HepG2 (cell line): ENCODE results near the gene OTX1. TPM values are rescaled to one million over a fixed set of nuclear protein-coding genes. Genes with fewer than 3 reads are reported as not detected.

Source experiments
- ATAC-seq: fragments of 200-7000 bp; cut with Tn5 transposase; 3 replicates; pipeline ENCODE4 v1.9.1; 2020; ENCODE audit warnings: mild to moderate bottlenecking, moderate library complexity
- BruUV-seq: library from RNA; stranded (reverse); fragments of 400-500 nt; replicated peaks from 2 replicates; lab custom pipeline; 2021; lab: Mats Ljungman, UMichigan
- CTCF ChIA-PET: fragments of 300-600 bp; formaldehyde crosslinking; extraction: SDS; loops from one replicate; lab custom pipeline; 2021; ENCODE audit warnings: low total read pairs, inconsistent platforms, low intra/inter-chr PET ratio; lab: Yijun Ruan, JAX
- POLR2A ChIA-PET: fragments of 350-600 bp; sonication (Branson Sonifier 250); formaldehyde crosslinking; loops from one replicate; lab custom pipeline; 2020; ENCODE audit warnings: antibody characterized with exemption, inconsistent platforms; lab: Yijun Ruan, JAX
- DNase-seq: peaks from one replicate; pipeline ENCODE4 v3.0.0-alpha.2; 2015; ENCODE audit warnings: low spot score
- FAIRE-seq: peaks from 3 replicates; lab custom pipeline; 2011; peaks lifted over from hg19 to GRCh38; lab: Jason Lieb, UNC
- H2AFZ ChIP-seq: one replicate; pipeline ENCODE4 v1.6.1; 2011; ENCODE audit warnings: low read length, inconsistent platforms
- H3K27ac ChIP-seq: fragments of 300-600 bp; 3 replicates; pipeline ENCODE4 v1.8.0; 2011; ENCODE audit warnings: mixed run types, mild to moderate bottlenecking, mixed read lengths, low read length, inconsistent platforms; ENCODE audit not compliant: insufficient read depth; ENCODE audit errors: extremely low read length
- H3K27me3 ChIP-seq, 2 experiments: fragments of 200-600 bp in 1 of 2; 2 replicates in 1 of 2; 3 replicates in 1 of 2; pipeline versions ENCODE4 v1.6.0 to v1.8.0; 2011; ENCODE audit warnings: low read length in 2 of 2, mild to moderate bottlenecking in 2 of 2, moderate library complexity in 2 of 2, inconsistent platforms in 1 of 2; ENCODE audit not compliant: insufficient read depth in 2 of 2, control insufficient read depth in 1 of 2
- H3K36me3 ChIP-seq, 2 experiments: fragments of 200-600 bp in 1 of 2; replicated peaks in 1 of 2; 2 replicates in 1 of 2; 3 replicates in 1 of 2; pipeline versions ENCODE4 v1.5.1 to v1.8.0; 2011; ENCODE audit warnings: low read length in 2 of 2, inconsistent platforms in 1 of 2; ENCODE audit not compliant: insufficient read depth in 2 of 2, control insufficient read depth in 1 of 2
- H3K4me1 ChIP-seq: 2 replicates; pipeline ENCODE4 v1.5.1; 2012; ENCODE audit warnings: low read length, inconsistent platforms; ENCODE audit not compliant: insufficient read depth
- H3K4me2 ChIP-seq: 2 replicates; pipeline ENCODE4 v1.6.0; 2011; ENCODE audit warnings: low read depth, low read length, inconsistent platforms
- H3K4me3 ChIP-seq, 3 experiments: fragments of 200-600 bp in 1 of 3; sonication (generic), shearing (Covaris generic) in 1 of 3; replicated peaks in 1 of 3; 2 replicates each; pipeline ENCODE4 v1.5.1; 2011 to 2016; ENCODE audit warnings: low read length in 3 of 3, inconsistent platforms in 2 of 3, low read depth in 2 of 3, mild to moderate bottlenecking in 2 of 3, control low read depth in 1 of 3, mixed read lengths in 1 of 3; ENCODE audit not compliant: insufficient read depth in 1 of 3
- H3K79me2 ChIP-seq: one replicate; pipeline ENCODE4 v1.6.1; 2011; ENCODE audit warnings: low read length, inconsistent platforms; ENCODE audit not compliant: insufficient read depth
- H3K9ac ChIP-seq: 2 replicates; pipeline ENCODE4 v1.6.0; 2011; ENCODE audit warnings: mild to moderate bottlenecking, low read depth, low read length, inconsistent platforms; ENCODE audit not compliant: insufficient read depth
- H3K9me3 ChIP-seq: 2 replicates; pipeline ENCODE4 v1.5.1; 2012; ENCODE audit warnings: mild to moderate bottlenecking, low read length
- H4K20me1 ChIP-seq: 2 replicates; pipeline ENCODE4 v1.6.0; 2011; ENCODE audit warnings: inconsistent platforms, mild to moderate bottlenecking, low read length, moderate library complexity; ENCODE audit not compliant: insufficient read depth
- AHR ChIP-seq: IDR thresholded peaks from 2 replicates; pipeline ENCODE4 v1.6.1; 2018; ENCODE audit warnings: missing genetic modification reagents, missing compliant biosample characterization
- ATF7 ChIP-seq, 2 experiments: fragments of 450-650 bp in 1 of 2; sonication (generic) in 1 of 2; formaldehyde crosslinking in 1 of 2; IDR thresholded peaks; 2 replicates each; pipeline versions ENCODE4 v1.4.0 to v1.6.1; 2016 to 2020; ENCODE audit warnings: antibody characterized with exemption in 1 of 2, mild to moderate bottlenecking in 1 of 2, missing genetic modification reagents in 1 of 2
- DNMT3B ChIP-seq: conservative IDR thresholded peaks from 2 replicates; pipeline ENCODE4 v1.6.1; 2016; ENCODE audit warnings: missing biosample characterization, control low read depth
- KLF15 ChIP-seq: sonication (generic); formaldehyde crosslinking; IDR thresholded peaks from 2 replicates; pipeline ENCODE4 v1.8.1; 2023; ENCODE audit warnings: borderline replicate concordance, mild to moderate bottlenecking, inconsistent platforms, missing genetic modification reagents, mixed read lengths
- THAP11 ChIP-seq: IDR thresholded peaks from 2 replicates; pipeline ENCODE4 v1.6.1; 2016; ENCODE audit warnings: missing biosample characterization, missing genetic modification reagents
- ZBTB25 ChIP-seq: IDR thresholded peaks from 2 replicates; pipeline ENCODE4 v1.6.1; 2018; ENCODE audit warnings: missing genetic modification reagents
- ZNF329 ChIP-seq: sonication (generic); formaldehyde crosslinking; IDR thresholded peaks from 2 replicates; pipeline ENCODE4 v1.9.0; 2021; ENCODE audit warnings: low read depth, mild to moderate bottlenecking, missing genetic modification reagents
- ZSCAN20 ChIP-seq: sonication (generic); formaldehyde crosslinking; IDR thresholded peaks from 2 replicates; pipeline ENCODE4 v1.4.0; 2020; ENCODE audit warnings: missing genetic modification reagents, mild to moderate bottlenecking, borderline replicate concordance
- WGBS: methylation state at CpG from one replicate; pipeline ENCODE4 v1.1.6; 2017; ENCODE audit warnings: low lambda C conversion rate; 5-methylcytosine and 5-hydroxymethylcytosine counted together
- in situ Hi-C: cut with HindIII; loops from 2 replicates; pipeline ENCODE4 v1.10.0; 2017; ENCODE audit warnings: low pct_unique_long_range_greater_than_20kb; ENCODE audit not compliant: extremely low pct_ligation_motif_present
- intact Hi-C: fragments of 100-400 bp; cut with micrococcal nuclease; formaldehyde crosslinking; loops from one replicate; pipeline ENCODE4 v1.10.0; 2022; ENCODE audit not compliant: unreplicated experiment
- polyA plus RNA-seq, 8 experiments: library from polyadenylated mRNA; depleted of rRNA in 3 of 8; stranded (reverse) in 7 of 8; unstranded in 1 of 8; fragments of >200 nt; fragmentation: Illumina TruSeq in 4 of 8; extraction: Trizol in 4 of 8; gene quantifications; 2 replicates each; pipeline versions ENCODE4 v1.2.1 to v1.2.3, GENCODE V29; 2011 to 2016; ENCODE audit warnings: low read depth in 4 of 8, missing spikeins in 1 of 8, mixed read lengths in 1 of 8; ENCODE audit not compliant: insufficient read depth in 1 of 8
- total RNA-seq, 5 experiments: library from RNA; depleted of rRNA; stranded (reverse); fragments of >200 nt; fragmentation: Illumina TruSeq; extraction: Trizol; gene quantifications; 2 replicates each; pipeline ENCODE4 v1.2.3, GENCODE V29; 2016; ENCODE audit warnings: low read depth in 1 of 5

Gene OTX1
- total and polyA plus RNA-seq, 2 of the 13 experiments (the other 11 are each of a cell fraction or from before 2014, with no cell fraction given): 1.0 to 5.0 TPM

DNA sequence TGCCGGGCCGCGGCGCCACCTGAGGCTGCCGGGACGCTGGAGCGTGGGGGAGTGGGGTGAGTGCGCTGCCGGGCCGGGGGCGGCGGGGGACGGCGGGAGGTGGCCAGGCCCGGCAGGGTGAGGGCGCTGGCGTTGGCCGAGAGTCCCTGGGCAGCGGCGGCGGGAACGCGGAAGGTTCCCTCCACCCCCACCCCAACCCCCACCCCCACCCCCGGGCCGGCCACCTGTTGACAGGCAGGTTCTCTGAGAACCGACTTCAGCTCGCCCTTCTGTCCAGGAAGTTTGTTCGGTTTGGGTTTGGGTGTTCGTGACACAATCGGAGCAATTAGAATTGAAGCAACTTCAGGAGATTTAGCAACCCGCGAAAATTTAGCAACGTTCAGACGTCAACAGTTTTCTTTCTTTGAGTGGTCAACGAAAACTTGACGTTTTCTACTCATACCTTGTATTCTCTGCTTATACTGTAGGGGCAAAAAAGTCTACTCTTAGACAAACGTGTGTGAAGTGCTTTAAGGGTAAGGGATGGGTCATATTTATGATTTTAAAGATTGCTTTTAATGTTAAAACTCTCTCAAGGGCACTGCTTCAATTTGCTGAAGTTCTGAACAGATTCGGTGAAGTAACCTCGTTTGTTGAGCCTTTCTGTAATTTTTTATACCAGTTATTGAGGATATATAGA, 9.3 kb downstream of the OTX1 start:
- no peaks in the 10 kb centered on the region for H3K79me2 ChIP-seq

DNA sequence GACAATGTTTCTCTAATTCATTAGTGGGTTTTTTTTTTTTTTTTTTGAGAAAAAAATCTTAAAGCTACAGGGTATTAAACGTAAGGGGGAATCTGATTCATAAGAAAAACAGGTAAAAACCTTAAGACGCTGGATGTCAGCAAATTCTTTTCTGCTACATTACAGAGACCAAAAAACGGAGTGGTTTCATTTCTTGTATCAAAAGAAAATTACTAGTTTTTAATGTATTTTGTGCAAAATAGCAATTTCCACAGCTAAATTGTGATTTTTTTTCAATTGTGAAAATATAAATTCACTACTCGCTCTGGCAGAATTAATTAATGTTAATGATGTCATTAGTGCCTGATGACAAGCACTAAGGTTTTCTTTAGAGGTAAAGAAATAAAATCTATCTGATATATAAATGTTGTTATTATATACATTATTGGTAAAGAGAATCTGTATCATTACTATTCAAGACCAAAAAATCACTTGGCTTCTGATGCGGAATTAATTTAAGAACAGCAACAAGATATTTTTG, 9.9 kb downstream of the OTX1 start:
- Histone ChIP-seq H2AFZ (no peak overlapping the region), H3K4me2 (no peak overlapping the region), H3K4me3 (no peak overlapping the region), H3K27ac (no peak overlapping the region), H3K79me2 (no peaks in the 10 kb centered on the region), H3K9me3 (no peaks in the 10 kb centered on the region), H3K27me3 (no peaks in the 10 kb centered on the region), H3K36me3 (peaks cover 5 to 19% of the 10 kb centered on the region in 2 experiments; a peak in 3 of 5 replicates), H3K4me1 (no peaks in the 10 kb centered on the region), H3K9ac (no peak overlapping the region), H4K20me1 (no peaks in the 10 kb centered on the region)
- BruUV-seq: no TSS peak
- no peak for TF ChIP-seq THAP11 (CRISPR knock-in tag)
- TF ChIP-seq ATF7 (IDR thresholded peaks at IDR 0.05): peak; percentile 51
- no peak for TF ChIP-seq ATF7 (CRISPR knock-in tag; IDR thresholded peaks at IDR 0.05)
- no peak for TF ChIP-seq ZSCAN20 (CRISPR knock-in tag)
- TF ChIP-seq AHR: no peak
- no peak for TF ChIP-seq ZNF329
- TF ChIP-seq DNMT3B (CRISPR knock-in tag): no peak
- TF ChIP-seq ZBTB25 (CRISPR knock-in tag): no peak
- intact Hi-C loops (no loop called here), in situ Hi-C loops (loop anchor here (25.0 kb wide), 1 partner anchor 648 kb away; no protein-coding TSS in a partner anchor)
- DNase-seq (no peak), ATAC-seq (no peak), FAIRE-seq (no peak)
- ChIA-PET POLR2A (no interaction called here), CTCF (no interaction called here)
- WGBS: 86% methylated on average over 5 of the region's 5 CpGs

More for the DNA sequence above, 9.3 kb downstream of the OTX1 start:
- no peak overlapping the region for H3K4me3 ChIP-seq
- H3K36me3 ChIP-seq: peaks cover 8 to 25% of the 10 kb centered on the region in 2 experiments; a peak in 4 of 5 replicates
- intact Hi-C loops (no loop called here), in situ Hi-C loops (loop anchor here (25.0 kb wide), 1 partner anchor 648 kb away; no protein-coding TSS in a partner anchor)
- H3K4me1 ChIP-seq: no peaks in the 10 kb centered on the region
- CTCF ChIA-PET: no interaction called here
- H2AFZ ChIP-seq: no peak overlapping the region
- WGBS: 87% methylated on average over 39 of the region's 39 CpGs
- FAIRE-seq (no peak), ATAC-seq (peak; percentile 13; the same call in 1 of the 3 replicates), DNase-seq (no peak)
- H4K20me1 ChIP-seq: no peaks in the 10 kb centered on the region
- no TSS peak for BruUV-seq
- H3K27me3 ChIP-seq: no peaks in the 10 kb centered on the region
- H3K4me2 ChIP-seq: no peak overlapping the region
- TF ChIP-seq KLF15 (CRISPR knock-in tag): no peak
- no peak overlapping the region for H3K27ac ChIP-seq
- H3K9ac ChIP-seq: no peak overlapping the region
- H3K9me3 ChIP-seq: no peaks in the 10 kb centered on the region
- POLR2A ChIA-PET: no interaction called here
